ENCODE measurements around the gene EXOC6B.

EXOC6B gene

GRCh38 chr2:72156872-72157271 lies 669.0 kb downstream of the EXOC6B start:
- Mint-ChIP-seq H3K4me1 (no peaks in the 10 kb centered on the region), H3K9me3 (no peaks in the 10 kb centered on the region), H3K27ac (no peak overlapping the region), H3K4me3 (no peak overlapping the region), H3K27me3 (ENCODE audit: low read depth) (peaks cover 50% of the 10 kb centered on the region), H3K36me3 (ENCODE audit: low read depth) (no peaks in the 10 kb centered on the region)
- TF ChIP-seq CTCF (IDR thresholded peaks at IDR 0.05; ENCODE audit: unreplicated experiment in 3 of 3): no peak

- H3K27me3 Mint-ChIP-seq (ENCODE audit: low read depth): peaks cover 62% of the 10 kb centered on the region
- no peak overlapping the region for H3K4me3 Mint-ChIP-seq
- H3K9me3 Mint-ChIP-seq: no peaks in the 10 kb centered on the region
- no peak for TF ChIP-seq CTCF (IDR thresholded peaks at IDR 0.05; ENCODE audit: unreplicated experiment in 3 of 3)
- no peak overlapping the region for H3K27ac Mint-ChIP-seq
- no peaks in the 10 kb centered on the region for H3K36me3 Mint-ChIP-seq (ENCODE audit: low read depth)
- H3K4me1 Mint-ChIP-seq: no peaks in the 10 kb centered on the region
Observed at GRCh38 chr2:72155737-72156136, 670.1 kb downstream of the EXOC6B start.

GRCh38 chr2:72155151-72155550 lies 670.7 kb downstream of the EXOC6B start:
- Mint-ChIP-seq H3K27ac (no peak overlapping the region), H3K4me1 (peaks cover 3% of the 10 kb centered on the region), H3K4me3 (no peak overlapping the region), H3K9me3 (no peaks in the 10 kb centered on the region), H3K27me3 (ENCODE audit: low read depth) (peaks cover 68% of the 10 kb centered on the region), H3K36me3 (ENCODE audit: low read depth) (no peaks in the 10 kb centered on the region)
- TF ChIP-seq CTCF (IDR thresholded peaks at IDR 0.05; ENCODE audit: unreplicated experiment in 3 of 3): no peak

GRCh38 chr2:72154386-72154975 lies 671.4 kb downstream of the EXOC6B start:
- peaks cover 8% of the 10 kb centered on the region for H3K4me1 Mint-ChIP-seq
- H3K4me3 Mint-ChIP-seq: no peak overlapping the region
- no peaks in the 10 kb centered on the region for H3K36me3 Mint-ChIP-seq (ENCODE audit: low read depth)
- no peaks in the 10 kb centered on the region for H3K9me3 Mint-ChIP-seq
- H3K27ac Mint-ChIP-seq: no peak overlapping the region
- peaks cover 70% of the 10 kb centered on the region for H3K27me3 Mint-ChIP-seq (ENCODE audit: low read depth)
- no peak for TF ChIP-seq CTCF (IDR thresholded peaks at IDR 0.05; ENCODE audit: unreplicated experiment in 3 of 3)

- TF ChIP-seq CTCF (IDR thresholded peaks at IDR 0.05; ENCODE audit: unreplicated experiment in 3 of 3): no peak
- no peak overlapping the region for H3K27ac Mint-ChIP-seq
- no peaks in the 10 kb centered on the region for H3K9me3 Mint-ChIP-seq
- no peak overlapping the region for H3K4me3 Mint-ChIP-seq
- H3K4me1 Mint-ChIP-seq: peaks cover 13% of the 10 kb centered on the region
- peaks cover 76% of the 10 kb centered on the region for H3K27me3 Mint-ChIP-seq (ENCODE audit: low read depth)
- no peaks in the 10 kb centered on the region for H3K36me3 Mint-ChIP-seq (ENCODE audit: low read depth)
Observed at GRCh38 chr2:72153924-72154323, 671.9 kb downstream of the EXOC6B start.

- H3K4me1 Mint-ChIP-seq: peaks cover 19% of the 10 kb centered on the region
- H3K27ac Mint-ChIP-seq: no peak overlapping the region
- H3K9me3 Mint-ChIP-seq: no peaks in the 10 kb centered on the region
- TF ChIP-seq CTCF (IDR thresholded peaks at IDR 0.05; ENCODE audit: unreplicated experiment in 3 of 3): no peak
- peaks cover 83% of the 10 kb centered on the region for H3K27me3 Mint-ChIP-seq (ENCODE audit: low read depth)
- no peaks in the 10 kb centered on the region for H3K36me3 Mint-ChIP-seq (ENCODE audit: low read depth)
- no peak overlapping the region for H3K4me3 Mint-ChIP-seq
Observed at GRCh38 chr2:72153026-72153791, 672.6 kb downstream of the EXOC6B start.
